HCT116 (cell line): ENCODE measurements around the gene CYBA. TPM values are rescaled to one million over a fixed set of nuclear protein-coding genes. Genes with fewer than 3 reads are reported as not detected.

ENCODE experiments used
- ATAC-seq: fragments of 200-7000 bp; cut with Tn5 transposase; 2 replicates; pipeline ENCODE4 v1.9.1; 2020; ENCODE audit warnings: mild to moderate bottlenecking, moderate library complexity
- BruUV-seq: library from RNA; stranded (reverse); fragments of 400-500 nt; replicated peaks from 2 replicates; lab custom pipeline; 2021; lab: Mats Ljungman, UMichigan
- CTCF ChIA-PET: fragments of 300-600 bp; sonication (Branson Sonifier 250); formaldehyde crosslinking; loops from one replicate; lab custom pipeline; 2021; ENCODE audit warnings: antibody characterized with exemption; lab: Charles Lee
- POLR2A ChIA-PET: fragments of 300-600, 350-600 bp; sonication (Branson Sonifier 250); formaldehyde crosslinking; loops from one replicate; lab custom pipeline; 2021; ENCODE audit warnings: antibody characterized with exemption; lab: Charles Lee
- RAD21 ChIA-PET, 2 experiments: fragments of 300-600 bp; sonication (Branson Sonifier 250); formaldehyde crosslinking; loops; one replicate each; lab custom pipeline; 2023; ENCODE audit warnings: low total read pairs in 2 of 2; ENCODE audit not compliant: uncharacterized antibody in 2 of 2, unreplicated experiment in 2 of 2, low non-redundant PET in 1 of 2; lab: Charles Lee
- DNase-seq: peaks from one replicate; pipeline ENCODE4 v3.0.0-alpha.2; 2010; ENCODE audit warnings: low read depth, low spot score
- H2AFZ ChIP-seq: fragments of 200-600 bp; shearing (Covaris generic), sonication (generic); 2 replicates; pipeline ENCODE4 v1.6.1; 2017; ENCODE audit warnings: low read depth, mixed run types, mixed read lengths, antibody characterized with exemption, low read length; ENCODE audit not compliant: poor library complexity, severe bottlenecking
- H3K27ac ChIP-seq: 2 replicates; pipeline ENCODE4 v1.5.1; 2012; ENCODE audit warnings: low read depth, low read length
- H3K27me3 ChIP-seq: fragments of 200-600 bp; sonication (generic); 2 replicates; pipeline ENCODE4 v1.6.1; 2016; ENCODE audit warnings: mixed run types, low read length, mixed read lengths; ENCODE audit not compliant: insufficient read depth
- H3K36me3 ChIP-seq, 2 experiments: fragments of 200-500 bp in 1 of 2; fragments of 200-600 bp in 1 of 2; sonication (Bioruptor generic) in 1 of 2; sonication (generic) in 1 of 2; 2 replicates each; pipeline versions ENCODE4 v1.5.1 to v1.6.1; 2014 to 2016; ENCODE audit warnings: low read length in 2 of 2, inconsistent platforms in 1 of 2, mixed read lengths in 1 of 2, mixed run types in 1 of 2; ENCODE audit not compliant: insufficient read depth in 2 of 2, control insufficient read depth in 1 of 2
- H3K4me1 ChIP-seq, 2 experiments: fragments of 200-600 bp in 1 of 2; sonication (generic) in 1 of 2; 2 replicates each; pipeline versions ENCODE4 v1.5.1 to v1.6.1; 2012 to 2017; ENCODE audit warnings: low read length in 2 of 2, inconsistent platforms in 1 of 2, mild to moderate bottlenecking in 1 of 2, mixed read lengths in 1 of 2, mixed run types in 1 of 2, moderate library complexity in 1 of 2; ENCODE audit not compliant: insufficient read depth in 2 of 2, control insufficient read depth in 1 of 2
- H3K4me2 ChIP-seq: fragments of 200-600 bp; sonication (generic); 2 replicates; pipeline ENCODE4 v1.6.1; 2017; ENCODE audit warnings: mixed run types, low read length, mixed read lengths
- H3K4me3 ChIP-seq, 2 experiments: fragments of 200-600 bp in 1 of 2; sonication (generic) in 1 of 2; replicated peaks in 1 of 2; 2 replicates each; pipeline ENCODE4 v1.5.1; 2011 to 2016; ENCODE audit warnings: low read length in 2 of 2, control low read depth in 1 of 2, low read depth in 1 of 2, mild to moderate bottlenecking in 1 of 2, mixed read lengths in 1 of 2, mixed run types in 1 of 2
- H3K79me2 ChIP-seq: fragments of 200-600 bp; sonication (generic); 2 replicates; pipeline ENCODE4 v1.6.1; 2017; ENCODE audit warnings: mild to moderate bottlenecking, mixed run types, low read length, moderate library complexity, mixed read lengths; ENCODE audit not compliant: insufficient read depth
- H3K9ac ChIP-seq: fragments of 200-600 bp; sonication (generic); 2 replicates; pipeline ENCODE4 v1.6.1; 2016; ENCODE audit warnings: low read length, mixed read lengths
- H3K9me2 ChIP-seq: fragments of 200-600 bp; sonication (generic), shearing (Covaris generic); 2 replicates; pipeline ENCODE4 v1.6.1; 2017; ENCODE audit warnings: mixed run types, mild to moderate bottlenecking, moderate library complexity; ENCODE audit not compliant: insufficient read depth
- H3K9me3 ChIP-seq, 2 experiments: fragments of 200-500 bp in 1 of 2; fragments of 200-600 bp in 1 of 2; sonication (Bioruptor generic) in 1 of 2; sonication (generic) in 1 of 2; 2 replicates each; pipeline ENCODE4 v1.6.1; 2014 to 2017; ENCODE audit warnings: low read length in 2 of 2, mixed read lengths in 2 of 2, inconsistent platforms in 1 of 2, low read depth in 1 of 2, mild to moderate bottlenecking in 1 of 2, mixed run types in 1 of 2, moderate library complexity in 1 of 2; ENCODE audit not compliant: control insufficient read depth in 1 of 2, insufficient read depth in 1 of 2
- H4K20me1 ChIP-seq: fragments of 200-600 bp; sonication (generic), shearing (Covaris generic); 2 replicates; pipeline ENCODE4 v1.6.1; 2017; ENCODE audit warnings: mixed run types, mild to moderate bottlenecking, moderate library complexity; ENCODE audit not compliant: insufficient read depth
- ATF3 ChIP-seq: IDR thresholded peaks from 2 replicates; pipeline ENCODE4 v1.6.1; 2012
- CBX3 ChIP-seq: IDR thresholded peaks from 2 replicates; pipeline ENCODE4 v1.6.1; 2012; ENCODE audit warnings: low read depth
- CEBPB ChIP-seq: IDR thresholded peaks from 2 replicates; pipeline ENCODE4 v1.6.1; 2012; ENCODE audit warnings: low read depth
- ELF1 ChIP-seq: IDR thresholded peaks from 2 replicates; pipeline ENCODE4 v1.6.1; 2012; ENCODE audit warnings: low read depth, borderline replicate concordance
- EZH2 ChIP-seq: fragments of 200-600 bp; sonication (generic); IDR thresholded peaks from 2 replicates; pipeline ENCODE4 v1.6.1; 2017; ENCODE audit warnings: antibody characterized with exemption, mixed run types
- JUND ChIP-seq: IDR thresholded peaks from 2 replicates; pipeline ENCODE4 v1.6.1; 2012
- MAX ChIP-seq: IDR thresholded peaks from 2 replicates; pipeline ENCODE4 v1.6.1; 2012
- RAD21 ChIP-seq: IDR thresholded peaks from 2 replicates; pipeline ENCODE4 v1.6.1; 2012; ENCODE audit warnings: low read depth, mild to moderate bottlenecking
- REST ChIP-seq: IDR thresholded peaks from 2 replicates; pipeline ENCODE4 v1.6.1; 2012; ENCODE audit warnings: low read depth
- SP1 ChIP-seq: IDR thresholded peaks from 2 replicates; pipeline ENCODE4 v1.6.1; 2012; ENCODE audit warnings: low read depth
- SRF ChIP-seq: IDR thresholded peaks from 2 replicates; pipeline ENCODE4 v1.6.1; 2012; ENCODE audit warnings: low read depth
- TCF7L2 ChIP-seq: IDR thresholded peaks from 2 replicates; pipeline ENCODE4 v1.7.0; 2011; ENCODE audit warnings: borderline replicate concordance, inconsistent platforms; ENCODE audit not compliant: insufficient read depth, insufficient read length; ENCODE audit errors: extremely low read depth
- YY1 ChIP-seq: IDR thresholded peaks from 2 replicates; pipeline ENCODE4 v1.6.1; 2011; ENCODE audit warnings: low read length, low read depth, moderate library complexity, mild to moderate bottlenecking; ENCODE audit not compliant: insufficient replicate concordance; ENCODE audit errors: extremely low read depth
- ZBTB33 ChIP-seq: IDR thresholded peaks from 2 replicates; pipeline ENCODE4 v1.6.1; 2011; ENCODE audit warnings: mild to moderate bottlenecking, low read length, moderate library complexity; ENCODE audit not compliant: insufficient replicate concordance; ENCODE audit errors: extremely low read depth
- ZNF274 ChIP-seq: fragments of 200-500 bp; sonication (Bioruptor generic); IDR thresholded peaks from 2 replicates; pipeline ENCODE4 v1.6.1; 2014; ENCODE audit warnings: mild to moderate bottlenecking, low read depth, low read length, inconsistent platforms
- intact Hi-C: fragments of 100-400 bp; cut with micrococcal nuclease; formaldehyde crosslinking; loops from 2 replicates; pipeline ENCODE4 v1.10.0; 2022
- total RNA-seq: library from RNA; stranded (reverse); gene quantifications from one replicate; pipeline ENCODE4 v1.2.1, GENCODE V29; 2021; ENCODE audit not compliant: unreplicated experiment

Gene CYBA
- total RNA-seq, 1 experiment from 2014 or later: 321 TPM

- TF ChIP-seq ZBTB33: no peak
- TF ChIP-seq ELF1: no peak
Observed at GRCh38 chr16:88631920-88632586, 18.8 kb downstream of the CYBA start (continued).

GRCh38 chr16:88631384-88631783 is 19.5 kb downstream of the CYBA start:
- no peak overlapping the region for H3K4me2 ChIP-seq
- H3K36me3 ChIP-seq: peaks cover 31 to 41% of the 10 kb centered on the region in 2 experiments; a peak in 3 of 4 replicates
- BruUV-seq: no TSS peak
- H3K4me3 ChIP-seq: no peak overlapping the region
- POLR2A ChIA-PET: no interaction called here
- DNase-seq (no peak), ATAC-seq (no peak)
- no peak overlapping the region for H3K27ac ChIP-seq
- H3K9me3 ChIP-seq: no peaks in the 10 kb centered on the region
- RAD21 ChIA-PET: no interaction called here
- H3K9ac ChIP-seq: no peak overlapping the region
- H3K79me2 ChIP-seq: no peaks in the 10 kb centered on the region
- TF ChIP-seq EZH2 (no peak), CEBPB (no peak), ZNF274 (no peak), ZBTB33 (no peak), YY1 (no peak), ELF1 (no peak), TCF7L2 (no peak), REST (no peak), ATF3 (no peak), SP1 (no peak), SRF (no peak), MAX (no peak), CBX3 (no peak), RAD21 (no peak), JUND (no peak)
- TF ChIP-seq, all 23 proteins: peak for 0
- Histone ChIP-seq H2AFZ (no peak overlapping the region), H3K27me3 (no peaks in the 10 kb centered on the region), H3K4me1 (peaks cover 0 to 7% of the 10 kb centered on the region in 2 experiments; a peak in 1 of 4 replicates), H4K20me1 (no peaks in the 10 kb centered on the region), H3K9me2 (no peaks in the 10 kb centered on the region)
- intact Hi-C loops: no loop called here
- CTCF ChIA-PET: no interaction called here
